DND-41 (cell line): ENCODE measurements around the gene GSG1L.

Experiments
- ATAC-seq: fragments of 200-7000 bp; cut with Tn5 transposase; 3 replicates; pipeline ENCODE4 v1.9.1; 2021; ENCODE audit warnings: low read depth; ENCODE audit not compliant: insufficient read depth
- DNase-seq: peaks from one replicate; pipeline ENCODE4 v3.0.0-alpha.2; 2020
- H2AFZ ChIP-seq: 2 replicates; pipeline ENCODE4 v1.6.0; 2012; ENCODE audit warnings: low read depth, low read length
- H3K27ac ChIP-seq: 2 replicates; pipeline ENCODE4 v1.5.1; 2012; ENCODE audit warnings: low read length, inconsistent platforms
- H3K27me3 ChIP-seq: fragments of 200-600 bp; sonication (generic); 2 replicates; pipeline ENCODE4 v1.6.0; 2012; ENCODE audit warnings: low read length, mild to moderate bottlenecking, inconsistent platforms; ENCODE audit not compliant: insufficient read depth, poor library complexity
- H3K36me3 ChIP-seq: 2 replicates; pipeline ENCODE4 v1.5.1; 2012; ENCODE audit warnings: low read length, inconsistent platforms; ENCODE audit not compliant: insufficient read depth
- H3K4me1 ChIP-seq: 2 replicates; pipeline ENCODE4 v1.5.1; 2012; ENCODE audit warnings: mild to moderate bottlenecking, low read length; ENCODE audit not compliant: insufficient read depth
- H3K4me2 ChIP-seq: 2 replicates; pipeline ENCODE4 v1.6.0; 2012; ENCODE audit warnings: mild to moderate bottlenecking, moderate library complexity, low read length, inconsistent platforms; ENCODE audit not compliant: insufficient read depth
- H3K4me3 ChIP-seq, 2 experiments: fragments of 200-600 bp in 1 of 2; shearing (Covaris generic) in 1 of 2; 2 replicates each; pipeline ENCODE4 v1.5.1; 2012 to 2016; ENCODE audit warnings: inconsistent platforms in 2 of 2, low read length in 2 of 2, mild to moderate bottlenecking in 2 of 2, low read depth in 1 of 2, moderate library complexity in 1 of 2
- H3K79me2 ChIP-seq: 2 replicates; pipeline ENCODE4 v1.6.0; 2012; ENCODE audit warnings: low read length, inconsistent platforms; ENCODE audit not compliant: insufficient read depth
- H3K9ac ChIP-seq: 2 replicates; pipeline ENCODE4 v1.6.0; 2012; ENCODE audit warnings: low read depth, mild to moderate bottlenecking, inconsistent platforms, low read length, moderate library complexity
- H3K9me3 ChIP-seq: 2 replicates; pipeline ENCODE4 v1.5.1; 2012; ENCODE audit warnings: low read length, moderate library complexity, mild to moderate bottlenecking, inconsistent platforms; ENCODE audit not compliant: insufficient read depth, severe bottlenecking
- H4K20me1 ChIP-seq: 2 replicates; pipeline ENCODE4 v1.6.0; 2012; ENCODE audit warnings: low read length; ENCODE audit not compliant: insufficient read depth
- EZH2 ChIP-seq: IDR thresholded peaks from 3 replicates; pipeline ENCODE4 v1.6.1; 2012; ENCODE audit warnings: borderline replicate concordance, low read depth, mild to moderate bottlenecking, moderate library complexity, low read length, inconsistent platforms; ENCODE audit not compliant: severe bottlenecking
- TF ChIP-seq, protein P1 (sequence below): IDR thresholded peaks from 2 replicates; pipeline ENCODE4 v1.5.1; 2012; ENCODE audit warnings: borderline replicate concordance, low read length, moderate library complexity, mild to moderate bottlenecking; ENCODE audit not compliant: poor library complexity, severe bottlenecking; ENCODE audit errors: extremely low read depth

GSG1L gene

DNA sequence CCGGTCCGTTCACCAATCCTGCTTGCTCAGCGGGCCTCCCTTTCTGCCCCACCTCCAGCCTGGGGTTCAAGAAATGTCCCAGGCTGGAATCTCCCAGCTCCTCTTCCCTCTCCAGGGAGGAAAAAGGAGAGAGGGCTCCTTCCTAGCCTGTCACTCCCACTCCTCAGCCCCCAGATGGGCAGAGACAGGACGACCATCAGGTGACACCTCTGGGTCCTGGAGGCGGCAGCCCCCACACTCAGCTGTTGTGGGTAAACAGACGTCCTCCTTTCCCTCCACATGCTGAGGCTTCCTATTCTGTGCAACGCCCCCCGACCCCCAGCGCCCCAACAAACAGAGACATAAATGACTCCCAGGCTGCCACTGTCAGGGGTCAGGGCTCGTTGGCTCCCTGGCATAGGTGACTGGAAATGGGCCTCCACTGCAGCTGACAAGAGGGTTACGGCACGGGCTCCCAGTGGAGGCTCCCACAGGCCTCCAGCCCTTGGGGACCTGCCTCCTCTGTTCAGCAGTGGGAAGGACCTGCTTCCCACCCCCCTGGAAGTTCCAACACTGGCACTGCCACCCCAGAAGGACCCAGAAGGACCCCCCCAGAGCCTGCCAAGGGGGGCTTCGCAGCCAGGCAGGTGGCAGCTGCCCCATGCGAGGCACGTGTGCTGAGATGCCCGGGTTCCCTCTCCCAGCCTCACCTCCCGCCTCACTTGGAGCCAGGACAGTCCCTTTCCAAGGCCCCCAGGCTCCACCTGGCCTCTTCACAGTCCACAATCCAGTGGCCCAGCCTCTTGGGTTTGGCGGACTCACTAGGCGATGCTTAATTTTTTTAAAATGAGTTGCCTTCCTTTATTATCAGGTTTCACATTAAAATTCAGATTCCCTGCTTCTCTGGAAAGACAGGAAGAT lies 281.3 kb downstream of the GSG1L start:
- Histone ChIP-seq H3K36me3 (no peaks in the 10 kb centered on the region), H3K4me3 (no peak overlapping the region), H3K27me3 (no peaks in the 10 kb centered on the region), H4K20me1 (peaks cover 4% of the 10 kb centered on the region; the same call in 1 of the 2 replicates), H3K4me1 (no peaks in the 10 kb centered on the region), H3K4me2 (no peak overlapping the region), H3K9ac (no peak overlapping the region), H3K9me3 (no peaks in the 10 kb centered on the region), H2AFZ (no peak overlapping the region), H3K79me2 (no peaks in the 10 kb centered on the region), H3K27ac (no peak overlapping the region)
- DNase-seq = no peak
- TF ChIP-seq EZH2 = no peak
- TF ChIP-seq, protein P1, sequence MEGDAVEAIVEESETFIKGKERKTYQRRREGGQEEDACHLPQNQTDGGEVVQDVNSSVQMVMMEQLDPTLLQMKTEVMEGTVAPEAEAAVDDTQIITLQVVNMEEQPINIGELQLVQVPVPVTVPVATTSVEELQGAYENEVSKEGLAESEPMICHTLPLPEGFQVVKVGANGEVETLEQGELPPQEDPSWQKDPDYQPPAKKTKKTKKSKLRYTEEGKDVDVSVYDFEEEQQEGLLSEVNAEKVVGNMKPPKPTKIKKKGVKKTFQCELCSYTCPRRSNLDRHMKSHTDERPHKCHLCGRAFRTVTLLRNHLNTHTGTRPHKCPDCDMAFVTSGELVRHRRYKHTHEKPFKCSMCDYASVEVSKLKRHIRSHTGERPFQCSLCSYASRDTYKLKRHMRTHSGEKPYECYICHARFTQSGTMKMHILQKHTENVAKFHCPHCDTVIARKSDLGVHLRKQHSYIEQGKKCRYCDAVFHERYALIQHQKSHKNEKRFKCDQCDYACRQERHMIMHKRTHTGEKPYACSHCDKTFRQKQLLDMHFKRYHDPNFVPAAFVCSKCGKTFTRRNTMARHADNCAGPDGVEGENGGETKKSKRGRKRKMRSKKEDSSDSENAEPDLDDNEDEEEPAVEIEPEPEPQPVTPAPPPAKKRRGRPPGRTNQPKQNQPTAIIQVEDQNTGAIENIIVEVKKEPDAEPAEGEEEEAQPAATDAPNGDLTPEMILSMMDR = no peak
- 0 out of 3 replicates have a peak, but pooled peaks have one; percentile 19 for ATAC-seq

DNA sequence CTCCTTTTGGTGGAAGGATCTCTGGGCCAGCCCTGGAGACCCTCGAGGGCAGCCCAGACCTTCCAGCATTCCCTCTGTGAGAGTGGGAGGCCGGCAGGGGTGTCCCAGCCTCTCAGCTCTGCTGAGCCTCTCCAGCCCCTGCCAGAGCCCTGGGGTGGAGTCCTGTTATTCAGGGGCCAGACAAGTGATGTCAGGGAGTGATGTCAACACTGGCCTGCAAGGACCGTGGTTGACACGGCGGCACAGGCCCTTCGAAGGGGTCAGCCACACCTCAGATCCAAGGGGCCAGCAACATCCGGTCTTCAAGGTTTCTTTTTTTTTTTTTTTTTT lies 282.4 kb downstream of the GSG1L start:
- Histone ChIP-seq H3K79me2 (no peaks in the 10 kb centered on the region), H3K4me1 (no peaks in the 10 kb centered on the region), H3K27me3 (no peaks in the 10 kb centered on the region), H4K20me1 (no peaks in the 10 kb centered on the region), H3K4me3 (no peak overlapping the region), H2AFZ (no peak overlapping the region), H3K9me3 (no peaks in the 10 kb centered on the region), H3K4me2 (no peak overlapping the region), H3K27ac (no peak overlapping the region), H3K9ac (no peak overlapping the region), H3K36me3 (no peaks in the 10 kb centered on the region)
- no peak for DNase-seq
- no peak for ATAC-seq
- no peak for TF ChIP-seq EZH2
- TF ChIP-seq, protein P1 = no peak

DNA sequence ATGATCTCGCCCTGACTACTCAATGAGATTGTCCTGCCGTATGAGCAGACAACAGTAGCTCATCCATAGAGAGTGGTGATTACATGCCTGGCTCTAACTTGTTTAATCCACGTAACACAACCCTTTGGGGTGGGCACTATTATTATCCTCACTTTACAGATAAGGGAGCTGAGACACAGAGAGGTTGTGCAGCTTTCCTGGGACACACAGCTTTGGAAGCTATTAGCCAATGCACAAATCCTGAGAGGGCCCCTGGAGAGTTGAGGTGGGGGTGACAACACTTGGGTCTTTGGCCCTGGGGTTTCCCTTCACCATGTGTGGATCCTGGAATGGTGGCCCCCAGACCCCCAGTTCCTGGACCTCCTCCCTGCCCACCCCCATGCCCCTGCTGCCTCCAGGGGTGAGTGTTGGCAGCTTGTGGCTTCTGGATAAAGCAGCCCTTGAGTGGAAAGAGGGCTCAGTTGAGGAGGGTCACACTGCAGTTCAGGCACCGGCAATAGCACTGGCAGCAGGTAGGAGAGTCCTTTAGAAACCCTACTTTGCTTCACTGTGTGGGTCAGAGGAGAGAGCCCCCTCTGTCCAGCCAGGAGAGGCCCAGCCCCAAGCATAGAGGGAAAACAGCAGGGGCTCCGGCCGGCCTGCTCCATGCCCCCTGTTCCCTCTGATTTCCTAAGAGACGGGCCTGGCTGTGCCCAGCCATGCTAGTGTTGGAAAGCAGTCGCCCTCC lies 282.9 kb downstream of the GSG1L start:
- Histone ChIP-seq H3K9me3 (no peaks in the 10 kb centered on the region), H3K4me1 (no peaks in the 10 kb centered on the region), H3K79me2 (no peaks in the 10 kb centered on the region), H3K4me3 (no peak overlapping the region), H4K20me1 (no peaks in the 10 kb centered on the region), H3K4me2 (no peak overlapping the region), H3K36me3 (no peaks in the 10 kb centered on the region), H3K27ac (no peak overlapping the region), H2AFZ (no peak overlapping the region), H3K27me3 (no peaks in the 10 kb centered on the region), H3K9ac (no peak overlapping the region)
- TF ChIP-seq EZH2 = no peak
- TF ChIP-seq, protein P1 = no peak
- ATAC-seq (no peak), DNase-seq (no peak)
